Heart right ventricle (tissue), 16 donors: ENCODE data around the gene PDE4DIP. TPM values are rescaled to one million over a fixed set of nuclear protein-coding genes. Genes with fewer than 3 reads are reported as not detected.
"Not testable (repeated sequence)": the region's sequence is repeated elsewhere in the genome, so short reads cannot be mapped to it uniquely, and the experiment has no call there.

Source experiments
- ATAC-seq, 8 donors: fragments of 200-7000 bp; cut with Tn5 transposase; one replicate each; pipeline ENCODE4 v1.9.1; 2020; ENCODE audit warnings: mild to moderate bottlenecking in 8 of 8, moderate library complexity in 8 of 8, moderate number of reproducible peaks in 1 of 8
- DNase-seq, 2 donors: peaks; one replicate each; pipeline ENCODE4 v3.0.0-alpha.2; 2020
- H3K27ac ChIP-seq, 10 donors: fragments of 200-600 bp; sonication (generic) in 2 of 10; one replicate each; pipeline versions ENCODE4 v1.5.0 to v1.8.0; 2020 to 2022; ENCODE audit warnings: mild to moderate bottlenecking in 3 of 10
- H3K27me3 ChIP-seq, 7 donors: fragments of 200-600 bp; one replicate each; pipeline ENCODE4 v1.8.0; 2021 to 2022; ENCODE audit warnings: mild to moderate bottlenecking in 2 of 7
- H3K36me3 ChIP-seq, 9 donors: fragments of 200-600 bp; sonication (generic) in 1 of 9; one replicate each; pipeline versions ENCODE4 v1.5.0 to v1.8.0; 2020 to 2022; ENCODE audit warnings: mild to moderate bottlenecking in 2 of 9
- H3K4me1 ChIP-seq, 9 donors: fragments of 200-600 bp; sonication (generic) in 1 of 9; one replicate each; pipeline versions ENCODE4 v1.5.0 to v1.8.0; 2020 to 2022; ENCODE audit warnings: mild to moderate bottlenecking in 4 of 9
- H3K4me3 ChIP-seq, 10 donors: fragments of 200-600 bp; sonication (generic) in 2 of 10; one replicate each; pipeline versions ENCODE4 v1.5.0 to v1.8.0; 2020 to 2022; ENCODE audit warnings: mild to moderate bottlenecking in 7 of 10, moderate library complexity in 2 of 10
- H3K9me3 ChIP-seq, 11 donors: fragments of 200-600 bp in 10 of 11; sonication (generic) in 2 of 11; one replicate each; pipeline versions ENCODE4 v1.5.0 to v1.8.0; 2013 to 2022; ENCODE audit warnings: mild to moderate bottlenecking in 2 of 11, control low read depth in 1 of 11, moderate library complexity in 1 of 11
- WGBS, 2 donors: extraction: QIAGEN DNeasy Blood & Tissue Kit; methylation state at CpG; one replicate each; pipeline ENCODE4 v1.1.7; 2013; ENCODE audit warnings: inconsistent platforms in 1 of 2; 5-methylcytosine and 5-hydroxymethylcytosine counted together
- intact Hi-C, 10 donors: fragments of 100-400 bp; cut with DNase I; formaldehyde crosslinking; loops; one replicate each; pipeline versions ENCODE4 v1.11.1 to v1.14.2; 2022
- polyA plus RNA-seq, 2 donors: library from polyadenylated mRNA; stranded (reverse); fragments of 200-250 nt; gene quantifications; one replicate each; pipeline ENCODE4 v1.2.3, GENCODE V29; 2013
- total RNA-seq, 10 donors: library from RNA; stranded (reverse); fragmentation: NEBNext Ultra II Directional in 3 of 10; extraction: Animal tissue kit (Norgen Biotek cat#: 25700) in 3 of 10; gene quantifications; one replicate each; pipeline versions ENCODE4 v1.2.1 to v1.2.4, GENCODE V29; 2021 to 2023
- donor health status: Arrhythmogenic right ventricular cardiomyopathy.
- donor health status: ischemic (EF 13 %, LVEDD 7.1; RV severe dilation, severe dysfunction).
- donor health status: healthy with polysubstance abuse.
- donor health status: DM: no; HTN: yes; CAD: no.
- donor health status: DM: no; HTN: no; CAD: no.
- donor health status: ischemic (EF 25% LVEDD 6.9; RV normal size, moderate dysfunction).
- donor health status: ischemic (EF 25% LVEDD 5.7; RV mildly dilated, moderate dysfunction).
- donor health status: healthy.
- donor health status: DM: yes; HTN: yes; CAD: no.
- donor health status: Ischemic cardiomyopathy.
- donor health status: ischemic (EF 35%, LVEDD 5.7; RV mildly dilated, moderate dysfunction).
- donor health status: nonischemic (EF 11% LVEDD 7.7; RV severe dilation, severe dysfunction).
- donor health status: DM: yes; HTN: yes; CAD: no.
- donor health status: PGD.
- donor health status: ischemic (EF 29% LVEDD 5.4; RV normal size, mild dysfunction).
- donor health status: nonischemic (EF 23%, LVEDD 6.1; RV moderate dilation, normal function).

PDE4DIP gene
- total and polyA plus RNA-seq, 12 donors, result 479 to 2,957 (median 2,581) TPM

DNA sequence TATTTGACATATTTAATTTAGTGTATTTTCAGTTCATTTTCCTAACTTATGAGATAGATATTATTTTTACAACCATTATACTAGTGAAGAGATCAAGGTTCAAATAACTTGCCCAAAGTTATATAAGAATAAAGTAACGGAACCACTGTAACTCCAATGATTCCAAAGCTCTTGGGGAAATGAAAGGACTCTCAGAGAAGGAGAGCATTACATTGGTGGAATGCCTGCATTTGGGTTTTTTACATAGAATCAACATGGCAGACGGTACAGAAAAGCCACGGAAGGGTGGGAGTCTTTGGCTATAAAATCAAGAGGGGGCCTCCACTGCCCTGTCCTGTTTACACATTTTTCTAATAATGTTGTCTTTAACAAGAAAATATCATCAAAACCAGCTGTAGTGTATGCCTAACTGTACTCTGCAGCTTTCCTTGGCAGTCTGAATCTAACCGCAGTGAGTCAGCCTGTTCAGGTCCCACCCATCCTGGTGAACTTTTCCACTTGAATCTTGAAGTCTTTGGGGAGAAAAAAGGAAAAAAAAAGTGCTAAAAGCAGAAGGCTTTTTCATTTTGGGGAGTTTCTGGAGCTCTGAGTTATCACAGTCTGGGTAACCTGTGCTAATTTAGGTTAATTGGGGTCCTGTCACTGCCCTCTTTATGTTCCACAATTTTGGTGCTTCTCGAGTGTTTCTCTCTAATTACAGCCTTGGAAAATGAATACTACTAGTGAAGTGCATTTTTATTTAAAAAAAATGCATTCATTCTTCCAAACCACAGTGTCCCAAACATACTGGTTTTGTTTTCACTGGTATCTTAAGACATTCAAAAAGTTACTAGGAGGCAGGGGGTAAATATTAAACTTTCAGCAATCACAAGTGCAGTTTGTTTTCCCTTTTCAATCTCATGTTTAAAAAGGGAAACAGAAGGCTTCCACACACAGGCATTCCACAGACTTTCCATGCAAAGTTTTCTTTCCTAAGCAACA, 30.5 kb downstream of the PDE4DIP start:
- ATAC-seq, result peak; percentile 71 to 96 (median 89)
- H3K4me1 ChIP-seq, intact Hi-C loops, DNase-seq, H3K9me3 ChIP-seq, H3K36me3 ChIP-seq, H3K27me3 ChIP-seq, H3K27ac ChIP-seq, H3K4me3 ChIP-seq: not testable (repeated sequence)
- WGBS, 2 donors, result no CpG with 5 or more reads among the region's 5 CpGs

DNA sequence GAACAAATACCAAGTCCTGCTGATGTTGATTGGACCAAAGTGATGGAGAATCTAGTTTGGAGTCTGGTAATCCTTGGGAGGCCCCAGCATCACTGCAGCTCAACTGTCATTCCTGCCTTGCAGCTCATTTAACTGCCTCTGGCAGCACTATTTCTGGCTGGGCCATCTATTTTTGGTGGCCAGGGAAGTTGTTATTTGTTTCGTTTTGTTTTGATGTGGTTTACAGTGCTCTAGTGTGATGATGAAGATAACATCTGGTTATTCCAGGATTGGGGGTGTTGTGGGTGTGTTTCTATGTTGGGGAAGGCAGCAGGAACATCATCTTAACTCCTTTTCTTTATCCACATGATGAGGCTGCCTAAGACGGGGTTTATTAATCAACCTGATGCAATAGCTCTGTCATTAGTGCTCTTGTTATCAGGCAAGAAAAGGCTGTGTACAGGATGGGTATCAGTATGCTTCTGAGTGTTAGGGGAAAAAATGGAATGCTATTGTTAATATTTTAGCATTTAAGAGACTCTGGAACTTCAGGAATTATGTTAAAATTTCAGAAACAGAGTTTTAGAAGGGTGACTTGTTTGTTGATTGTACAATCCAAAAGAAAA, 35.7 kb downstream of the PDE4DIP start:
- H3K36me3 ChIP-seq, DNase-seq, H3K27ac ChIP-seq, H3K27me3 ChIP-seq, intact Hi-C loops, H3K9me3 ChIP-seq, H3K4me3 ChIP-seq, H3K4me1 ChIP-seq: not testable (repeated sequence)
- ATAC-seq, result peak in 4 of 8 donors; percentile 16 to 52 (median 34)
- no CpG with 5 or more reads among the region's 2 CpGs for WGBS, 2 donors

GRCh38 chr1:148881261-148881660, 37.0 kb downstream of the PDE4DIP start:
- H3K4me3 ChIP-seq, H3K27ac ChIP-seq, H3K27me3 ChIP-seq, H3K36me3 ChIP-seq, intact Hi-C loops, ATAC-seq, H3K4me1 ChIP-seq, DNase-seq, H3K9me3 ChIP-seq: not testable (repeated sequence)
- no CpG with 5 or more reads among the region's 1 CpG for WGBS, 2 donors

- 50 to 56% methylated on average over 2 of the region's 4 CpGs for WGBS, 2 donors
- H3K4me1 ChIP-seq, DNase-seq, H3K9me3 ChIP-seq, H3K36me3 ChIP-seq, H3K4me3 ChIP-seq, ATAC-seq, intact Hi-C loops, H3K27me3 ChIP-seq, H3K27ac ChIP-seq: not testable (repeated sequence)
Observed at GRCh38 chr1:148885219-148885618, 41.0 kb downstream of the PDE4DIP start.

DNA sequence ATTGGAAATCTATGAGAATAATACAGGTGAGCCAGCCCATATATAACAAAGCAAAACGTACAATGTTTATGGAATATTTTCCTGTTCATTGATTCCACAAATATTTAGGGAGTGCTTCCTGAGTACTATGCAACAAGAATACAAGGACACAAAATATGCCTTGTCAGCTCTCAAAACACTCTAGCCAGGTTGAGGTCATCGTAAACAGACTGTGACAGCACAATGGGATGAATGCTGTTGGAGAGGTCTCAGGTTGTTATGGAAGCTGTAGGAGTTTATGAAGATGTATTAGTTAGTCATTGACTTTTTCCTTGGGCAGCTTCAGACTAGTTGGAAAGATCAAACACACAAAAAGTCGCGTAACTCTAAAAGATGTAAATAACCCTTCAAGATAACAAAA, 42.1 kb downstream of the PDE4DIP start:
- H3K4me3 ChIP-seq, H3K36me3 ChIP-seq, DNase-seq, H3K27me3 ChIP-seq, H3K27ac ChIP-seq, H3K9me3 ChIP-seq, ATAC-seq, intact Hi-C loops, H3K4me1 ChIP-seq: not testable (repeated sequence)
- WGBS, 2 donors, result no CpG with 5 or more reads among the region's 4 CpGs

DNA sequence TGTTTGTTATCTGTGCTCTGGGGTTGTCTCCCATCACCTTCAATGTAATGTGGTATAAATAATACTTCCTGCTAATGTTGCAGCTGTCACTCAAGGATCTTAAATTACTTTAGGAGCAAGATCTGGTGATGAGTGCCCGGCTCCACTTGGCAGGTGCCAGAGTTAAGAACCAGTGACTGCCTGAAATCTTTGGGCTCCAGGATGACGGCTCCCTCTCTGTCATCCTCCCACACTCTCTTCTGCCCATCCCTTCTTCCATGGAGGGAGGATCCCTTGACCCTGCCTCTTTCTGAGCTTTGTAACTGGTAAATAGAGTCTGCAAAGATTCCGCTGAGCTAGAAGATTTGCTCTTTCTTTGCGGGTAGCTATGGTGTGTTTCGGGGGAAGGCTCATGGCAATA, 44.4 kb downstream of the PDE4DIP start:
- H3K36me3 ChIP-seq, intact Hi-C loops, DNase-seq, H3K9me3 ChIP-seq, H3K4me1 ChIP-seq, H3K27me3 ChIP-seq: not testable (repeated sequence)
- Histone ChIP-seq H3K4me3 (peak overlapping the region in 2 of 10 donors; percentile 23 to 31), H3K27ac (peak overlapping the region in 6 of 10 donors; percentile 61 to 78 (median 73))
- ATAC-seq, result peak; percentile 42 to 76 (median 60)
- WGBS, 2 donors, result no CpG with 5 or more reads among the region's 5 CpGs

GRCh38 chr1:148889267-148890074, 45.2 kb downstream of the PDE4DIP start:
- H3K9me3 ChIP-seq, H3K4me1 ChIP-seq, H3K27me3 ChIP-seq, intact Hi-C loops, H3K36me3 ChIP-seq: not testable (repeated sequence)
- WGBS, 2 donors, result 38% methylated on average over 9 of the region's 28 CpGs; no CpG with 5 or more reads in 1 of the 2 donors
- H3K4me3 ChIP-seq, result peak overlapping the region in 4 of 10 donors; percentile 23 to 46 (median 30)
- peak overlapping the region in 5 of 10 donors; percentile 71 to 81 (median 73) for H3K27ac ChIP-seq
- DNase-seq (peak in 1 of 2 donors; percentile 12), ATAC-seq (peak; percentile 70 to 91 (median 87))

GRCh38 chr1:148890075-148890568, 45.9 kb downstream of the PDE4DIP start:
- DNase-seq, H3K4me3 ChIP-seq, H3K9me3 ChIP-seq, H3K27me3 ChIP-seq, H3K4me1 ChIP-seq, H3K36me3 ChIP-seq, intact Hi-C loops, H3K27ac ChIP-seq: not testable (repeated sequence)
- ATAC-seq, result peak; percentile 2 to 55 (median 12)
- no CpG with 5 or more reads among the region's 4 CpGs for WGBS, 2 donors

DNA sequence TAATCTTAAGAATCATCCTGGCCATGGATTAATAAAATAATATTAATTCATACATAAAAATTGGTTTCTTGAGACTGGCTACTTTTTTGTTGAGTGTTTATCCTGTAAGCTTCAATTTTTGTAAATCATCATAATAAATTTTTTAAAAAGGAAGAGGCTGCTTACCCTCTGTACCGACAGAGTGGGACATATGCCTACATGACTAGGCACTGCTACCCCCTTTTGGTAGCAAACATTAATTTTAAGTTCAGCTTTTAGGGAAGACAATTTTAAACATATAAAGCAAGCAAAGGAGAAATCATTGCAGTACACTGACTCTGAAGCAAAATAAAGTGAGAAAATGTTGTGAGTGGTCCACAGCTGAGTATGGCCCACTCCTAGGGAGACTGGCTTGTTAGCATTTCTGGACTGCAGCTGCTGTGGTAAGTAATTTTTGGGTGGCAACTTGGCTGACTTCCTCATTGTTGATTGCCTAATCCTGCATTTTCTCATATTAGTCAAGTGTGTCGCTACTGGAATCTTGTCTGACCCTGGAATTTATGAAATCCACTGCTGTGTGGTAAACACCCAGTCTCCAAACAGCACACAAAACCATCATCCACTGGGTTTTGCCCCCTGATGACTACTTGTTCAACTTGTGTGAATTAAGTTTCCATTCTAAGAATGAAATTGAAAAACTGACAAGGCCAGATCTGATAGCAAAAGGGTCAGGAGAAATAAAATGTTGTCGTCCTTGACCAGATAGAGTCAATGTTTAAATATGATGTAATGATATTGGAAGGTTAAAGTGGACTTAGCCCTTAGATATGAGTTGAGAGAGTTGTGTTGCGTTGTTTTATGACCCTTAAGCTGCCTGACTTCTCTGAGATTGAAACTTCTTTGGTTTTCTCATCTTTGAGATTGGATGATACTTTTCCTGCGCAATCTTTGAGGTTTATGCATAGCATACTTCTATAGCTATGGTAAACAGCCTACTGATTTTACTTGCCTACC, 50.4 kb downstream of the PDE4DIP start:
- DNase-seq, H3K4me1 ChIP-seq, intact Hi-C loops, H3K27me3 ChIP-seq, H3K9me3 ChIP-seq, H3K4me3 ChIP-seq, H3K36me3 ChIP-seq: not testable (repeated sequence)
- ATAC-seq, result peak in 6 of 8 donors; percentile 18 to 59 (median 42)
- WGBS, 2 donors, result no CpG with 5 or more reads among the region's 5 CpGs
- peak overlapping the region in 1 of 10 donors; percentile 69 for H3K27ac ChIP-seq

- DNase-seq, H3K36me3 ChIP-seq, H3K27ac ChIP-seq, H3K9me3 ChIP-seq, H3K27me3 ChIP-seq, H3K4me3 ChIP-seq, H3K4me1 ChIP-seq, intact Hi-C loops: not testable (repeated sequence)
- WGBS, 2 donors, result no CpG with 5 or more reads among the region's 5 CpGs
- peak; percentile 64 to 86 (median 72) for ATAC-seq
Observed at GRCh38 chr1:148900026-148900425, 55.8 kb downstream of the PDE4DIP start.
